ENCODE measurements around the gene TRIM41.
"Not testable (repeated sequence)": the region's sequence is repeated elsewhere in the genome, so short reads cannot be mapped to it uniquely, and the experiment has no call there.

TRIM41 gene

GRCh38 chr5:181223058-181223728, at the start of gene TRIM41:
TRIM41 (plus strand) TSS chr5:181223281; CDS start chr5:181224000, 719 bp downstream.
- peak; percentile 99 for DNase-seq (ENCODE audit: low spot score)

GRCh38 chr5:181173420-181174342, 49.4 kb upstream of the TRIM41 start:
- no peak for DNase-seq (ENCODE audit: low spot score)

DNA sequence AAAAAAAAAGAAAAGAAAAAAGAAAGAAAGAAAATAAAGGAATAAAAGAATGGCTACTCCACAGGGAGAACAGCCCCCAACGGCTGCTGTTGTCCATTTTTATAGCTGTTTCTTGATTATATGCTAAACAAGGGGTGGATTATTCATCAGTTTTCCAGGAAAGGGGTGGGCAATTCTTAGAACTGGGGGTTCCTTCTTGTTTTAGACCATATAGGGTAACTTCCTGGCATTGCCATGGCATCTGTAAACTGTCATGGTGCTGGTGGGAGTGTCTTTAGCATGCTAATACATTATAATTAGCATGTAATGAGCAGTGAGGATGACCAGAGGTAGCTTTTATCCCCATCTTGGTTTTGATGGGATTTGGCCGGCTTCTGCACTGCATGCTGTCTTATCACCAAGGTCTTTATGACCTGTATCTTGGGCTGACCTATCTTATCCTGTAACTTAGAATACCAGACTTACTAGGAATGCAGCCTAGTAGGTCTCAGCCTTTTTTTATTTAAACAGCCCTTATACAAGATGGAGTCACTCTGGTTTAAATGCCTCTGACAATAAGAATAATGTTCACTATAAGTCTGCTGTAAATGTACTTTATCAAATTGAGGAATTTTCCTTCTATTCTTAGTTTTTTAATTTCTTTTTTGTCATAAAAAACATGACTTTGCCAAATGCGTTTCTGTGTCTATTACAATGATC, 46.7 kb upstream of the TRIM41 start:
- DNase-seq (ENCODE audit: low spot score) = no peak

DNA sequence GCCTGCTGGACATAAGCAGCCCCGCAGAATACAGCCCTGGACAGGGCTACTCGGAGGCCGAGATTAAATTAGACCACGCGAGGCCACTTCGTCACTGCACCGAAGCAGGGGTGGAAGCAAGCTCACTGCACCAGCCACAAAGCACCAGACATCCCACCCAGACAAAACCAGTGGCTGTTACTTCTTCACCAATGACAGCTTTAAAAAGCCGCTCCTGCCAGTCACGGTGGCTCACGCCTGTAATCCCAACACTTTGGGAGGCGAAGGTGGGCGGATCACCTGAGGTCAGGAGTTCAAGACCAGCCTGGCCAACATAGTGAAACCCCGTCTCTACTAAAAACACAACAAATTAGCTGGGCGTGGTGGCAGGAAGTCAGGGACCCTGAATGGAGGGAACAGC, 45.5 kb upstream of the TRIM41 start:
- not testable (repeated sequence) for DNase-seq (ENCODE audit: low spot score)

- DNase-seq (ENCODE audit: low spot score) = peak; percentile 56
Measured at GRCh38 chr5:181181650-181182565, 41.2 kb upstream of the TRIM41 start.

- no peak for DNase-seq (ENCODE audit: low spot score)
Measured at GRCh38 chr5:181182651-181183050, 40.4 kb upstream of the TRIM41 start.

GRCh38 chr5:181184845-181185216, 38.2 kb upstream of the TRIM41 start:
- no peak for DNase-seq (ENCODE audit: low spot score)

DNA sequence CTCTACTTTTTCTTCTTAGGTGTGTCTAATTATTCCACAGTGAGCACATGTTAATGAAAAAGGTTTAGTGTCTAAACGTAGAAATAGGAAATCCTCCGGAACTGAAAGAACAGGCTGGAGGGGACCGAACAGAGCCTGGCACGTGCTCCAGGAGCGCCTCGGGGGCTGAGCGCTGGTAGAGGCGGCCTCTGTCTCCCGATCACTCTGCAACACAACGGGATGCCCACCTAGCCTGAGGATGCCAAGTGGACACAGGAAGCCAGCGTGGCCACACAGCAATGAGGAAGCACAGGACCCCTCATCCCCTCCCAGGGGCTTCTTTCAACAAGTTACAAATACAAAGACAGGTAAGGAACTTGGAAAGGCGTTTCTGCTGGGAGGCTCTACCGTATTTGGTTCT, 37.5 kb upstream of the TRIM41 start:
- no peak for DNase-seq (ENCODE audit: low spot score)

DNA sequence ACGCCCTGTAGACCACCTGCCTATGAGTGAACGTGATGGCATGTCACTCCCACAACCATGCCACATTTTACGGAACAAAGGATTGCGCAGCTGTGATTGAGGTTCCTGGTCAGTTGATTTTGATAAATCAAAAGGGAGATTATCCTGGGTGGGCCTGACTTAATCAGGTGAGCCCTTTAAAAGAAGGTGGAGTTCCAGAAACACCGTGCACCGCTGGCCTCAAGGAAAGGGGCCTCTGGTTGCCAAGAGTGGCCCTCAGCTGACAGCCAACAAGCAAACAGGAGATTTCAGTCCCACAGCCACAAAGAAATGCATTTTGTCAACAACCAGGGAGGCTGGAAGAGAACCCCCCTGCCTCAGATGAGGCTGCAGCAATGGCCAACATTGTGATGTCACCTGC, 37.1 kb upstream of the TRIM41 start:
- no peak for DNase-seq (ENCODE audit: low spot score)

DNA sequence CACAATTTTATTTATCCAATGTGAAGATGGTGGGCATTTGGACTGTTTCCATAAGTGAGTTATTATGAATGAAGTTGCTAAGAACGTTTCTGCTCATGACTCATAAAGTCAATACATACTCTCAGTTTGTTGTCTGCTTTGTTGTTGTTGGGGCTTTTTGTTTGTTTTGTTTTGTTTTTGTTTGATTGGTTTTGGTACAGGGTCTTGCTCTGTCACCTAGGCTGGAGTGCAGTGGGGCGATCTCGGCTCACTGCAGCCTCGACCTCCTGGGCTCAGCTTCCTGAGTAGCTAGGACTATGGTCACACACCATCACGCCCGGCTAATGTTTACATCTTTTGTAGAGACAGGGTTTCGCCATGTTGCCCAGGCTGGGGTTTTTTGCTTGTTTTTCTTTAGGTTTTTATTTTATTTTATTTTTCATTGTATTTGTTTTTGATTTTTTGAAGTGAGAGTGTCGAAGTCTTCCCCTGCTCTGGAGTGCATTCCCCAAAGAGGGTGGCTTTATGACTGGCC, 36.0 kb upstream of the TRIM41 start:
- no peak for DNase-seq (ENCODE audit: low spot score)

DNA sequence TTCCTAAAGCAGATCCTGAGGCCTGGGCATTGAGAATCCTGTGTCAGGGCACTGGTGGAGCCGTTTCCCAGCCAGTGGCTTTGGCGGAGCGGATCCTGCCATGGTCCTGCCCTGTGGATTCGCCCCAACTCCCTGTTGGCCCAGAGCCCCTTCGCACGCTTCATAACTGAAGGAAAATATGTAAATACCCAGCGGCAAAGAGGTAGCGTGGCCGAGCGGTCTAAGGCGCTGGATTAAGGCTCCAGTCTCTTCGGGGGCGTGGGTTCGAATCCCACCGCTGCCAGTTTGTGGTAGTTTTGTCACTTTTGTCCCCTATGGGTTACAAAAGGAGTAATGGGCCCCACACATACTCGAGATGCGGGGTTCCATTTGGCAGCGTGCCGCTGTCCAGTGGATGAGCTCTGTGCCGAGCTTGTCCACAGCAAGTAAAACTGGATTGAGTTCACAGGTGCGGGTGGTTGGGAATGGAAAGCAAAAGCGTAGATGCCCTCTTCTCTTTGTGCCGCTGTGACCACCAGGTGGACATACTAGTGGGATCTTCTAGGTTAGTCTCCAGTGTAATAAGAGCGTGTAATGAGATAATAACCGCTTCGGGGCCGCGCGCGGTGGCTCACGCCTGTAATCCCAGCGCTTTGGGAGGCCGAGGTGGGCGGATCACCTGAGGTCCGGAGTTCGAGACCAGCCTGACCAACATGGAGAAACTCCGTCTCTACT, 35.4 kb upstream of the TRIM41 start:
- DNase-seq (ENCODE audit: low spot score) = peak; percentile 63

DNA sequence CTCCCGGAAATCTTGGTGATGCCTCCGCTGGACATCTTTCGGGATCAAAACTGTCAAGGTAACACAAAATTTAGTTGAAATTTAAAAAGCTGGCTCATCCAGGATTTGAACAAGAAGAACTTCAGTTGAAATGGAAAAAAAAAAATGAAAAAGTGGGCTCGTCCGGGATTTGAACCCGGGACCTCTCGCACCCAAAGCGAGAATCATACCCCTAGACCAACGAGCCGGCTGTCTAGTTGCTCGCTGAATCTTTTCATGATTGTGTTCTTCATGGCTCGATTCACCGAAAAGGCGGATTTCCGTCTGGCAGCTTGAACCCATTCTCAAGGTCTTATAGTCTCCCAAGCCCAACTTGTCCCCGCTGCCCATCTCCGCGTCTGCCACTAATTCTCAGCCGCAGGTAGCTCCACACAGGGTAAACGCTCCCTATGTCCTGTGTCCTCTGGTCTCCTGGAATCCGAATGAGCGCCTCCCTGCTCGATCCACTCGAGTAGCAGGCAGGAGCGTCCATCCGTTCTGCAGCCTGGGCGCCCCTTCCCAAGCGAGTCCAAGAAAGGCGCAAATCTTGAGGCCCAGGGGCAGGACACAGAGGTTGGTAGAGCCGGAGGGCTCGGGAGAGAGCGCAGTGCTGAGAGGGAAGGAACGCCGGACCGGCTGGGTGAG, 34.2 kb upstream of the TRIM41 start:
- peak; percentile 82 for DNase-seq (ENCODE audit: low spot score)

- DNase-seq (ENCODE audit: low spot score) = peak; percentile 33
Measured at GRCh38 chr5:181189363-181189961, 33.6 kb upstream of the TRIM41 start.

DNA sequence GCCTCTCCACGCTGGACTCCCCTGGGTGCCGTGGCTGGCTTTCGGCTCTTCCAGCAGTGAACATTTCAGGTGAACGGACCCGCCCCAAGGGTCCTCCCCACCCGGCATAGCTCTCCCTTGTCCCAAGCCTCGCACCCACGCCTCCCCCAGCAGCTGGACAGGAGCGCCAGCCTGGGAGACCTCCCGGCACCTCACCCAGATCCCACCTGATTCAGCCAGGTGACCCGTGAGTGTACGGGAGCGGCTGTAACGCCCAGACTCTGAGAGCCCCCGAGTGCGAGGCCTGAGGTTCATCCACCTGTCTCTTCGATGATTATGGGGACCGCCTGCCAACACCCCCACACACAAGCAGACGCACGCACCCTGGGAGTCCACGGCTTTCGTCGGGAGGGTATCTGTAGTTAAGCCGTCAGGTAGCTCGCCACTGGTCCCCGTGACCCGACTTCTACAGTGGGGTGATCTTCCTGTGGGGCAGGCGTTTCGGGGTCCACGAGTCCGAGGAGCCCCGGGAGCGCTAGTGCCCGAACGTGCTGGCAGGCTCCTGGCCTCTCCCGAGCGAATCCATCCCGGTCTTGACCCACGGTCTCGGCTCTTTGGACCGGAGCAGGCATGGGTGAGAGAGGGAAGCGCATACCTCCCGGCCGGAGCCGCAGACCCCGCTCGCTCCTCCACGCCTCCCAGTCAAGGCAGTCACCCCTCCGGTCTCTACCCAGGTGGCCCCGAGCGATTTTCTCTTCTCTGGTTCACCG, 32.9 kb upstream of the TRIM41 start:
- no peak for DNase-seq (ENCODE audit: low spot score)

GRCh38 chr5:181190711-181191525, 32.2 kb upstream of the TRIM41 start:
- peak; percentile 54 for DNase-seq (ENCODE audit: low spot score)

GRCh38 chr5:181191526-181192336, 31.4 kb upstream of the TRIM41 start:
- DNase-seq (ENCODE audit: low spot score) = peak; percentile 94

GRCh38 chr5:181192337-181193046, 30.6 kb upstream of the TRIM41 start:
- no peak for DNase-seq (ENCODE audit: low spot score)

Data from globus pallidus (tissue), 1 donor.